Transverse colon (tissue), 4 donors: ENCODE measurements around the gene FRMD3.

Source experiments
- POLR2AphosphoS5 ChIP-seq, 3 donors: sonication (generic); formaldehyde crosslinking; IDR thresholded peaks; one replicate each; pipeline ENCODE4 v1.6.1; 2016; ENCODE audit warnings: antibody characterized with exemption in 3 of 3
- TF ChIP-seq, protein P1 (sequence below), 5 experiments: fragments of 200-600 bp in 3 of 5; fragments of 450-650 bp in 2 of 5; sonication (generic) in 3 of 5; IDR thresholded peaks; 1 replicate in 2 of 5; 2 replicates in 3 of 5; pipeline ENCODE4 v1.5.1; 2016 to 2017; ENCODE audit warnings: antibody characterized with exemption in 5 of 5, inconsistent platforms in 3 of 5, mild to moderate bottlenecking in 2 of 5, moderate library complexity in 1 of 5

DNA sequence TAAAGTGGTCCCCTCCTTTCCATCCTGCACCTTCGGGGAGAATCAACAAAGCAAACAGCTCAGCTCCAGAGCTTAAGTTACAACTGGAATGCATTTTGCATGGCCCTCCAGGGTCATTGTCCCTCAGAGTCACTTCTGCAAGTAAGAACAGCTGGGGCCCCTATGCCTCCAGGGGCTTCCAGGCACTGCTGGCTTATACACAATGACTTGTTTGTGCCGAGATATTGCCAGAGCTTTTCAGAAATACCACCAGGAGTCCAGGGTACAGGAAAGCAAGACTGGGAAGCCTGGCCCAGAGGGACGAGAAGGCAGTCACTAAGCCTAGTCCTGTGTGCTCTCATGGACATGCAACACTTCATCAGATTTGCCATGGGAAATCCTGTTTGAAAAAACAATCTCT lies 11.3 kb downstream of the FRMD3 start:
- TF ChIP-seq, protein P1, sequence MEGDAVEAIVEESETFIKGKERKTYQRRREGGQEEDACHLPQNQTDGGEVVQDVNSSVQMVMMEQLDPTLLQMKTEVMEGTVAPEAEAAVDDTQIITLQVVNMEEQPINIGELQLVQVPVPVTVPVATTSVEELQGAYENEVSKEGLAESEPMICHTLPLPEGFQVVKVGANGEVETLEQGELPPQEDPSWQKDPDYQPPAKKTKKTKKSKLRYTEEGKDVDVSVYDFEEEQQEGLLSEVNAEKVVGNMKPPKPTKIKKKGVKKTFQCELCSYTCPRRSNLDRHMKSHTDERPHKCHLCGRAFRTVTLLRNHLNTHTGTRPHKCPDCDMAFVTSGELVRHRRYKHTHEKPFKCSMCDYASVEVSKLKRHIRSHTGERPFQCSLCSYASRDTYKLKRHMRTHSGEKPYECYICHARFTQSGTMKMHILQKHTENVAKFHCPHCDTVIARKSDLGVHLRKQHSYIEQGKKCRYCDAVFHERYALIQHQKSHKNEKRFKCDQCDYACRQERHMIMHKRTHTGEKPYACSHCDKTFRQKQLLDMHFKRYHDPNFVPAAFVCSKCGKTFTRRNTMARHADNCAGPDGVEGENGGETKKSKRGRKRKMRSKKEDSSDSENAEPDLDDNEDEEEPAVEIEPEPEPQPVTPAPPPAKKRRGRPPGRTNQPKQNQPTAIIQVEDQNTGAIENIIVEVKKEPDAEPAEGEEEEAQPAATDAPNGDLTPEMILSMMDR (IDR thresholded peaks at IDR 0.05): no peak
- no peak for TF ChIP-seq POLR2AphosphoS5 (IDR thresholded peaks at IDR 0.05)
